Activated CD4-positive, alpha-beta T cell treated with anti-CD3 and anti-CD28 coated beads, Interleukin-2, Interleukin-4, amounts not matched to agents 100 ng/mL and 50 ng/mL, durations not matched to agents 16 hours and 8 hours (primary cell): ENCODE results near the gene SH2D3C.

Experiments
- DNase-seq: peaks from one replicate; pipeline ENCODE4 v3.0.0-alpha.2; 2020; ENCODE audit warnings: low spot score

Gene SH2D3C

DNA sequence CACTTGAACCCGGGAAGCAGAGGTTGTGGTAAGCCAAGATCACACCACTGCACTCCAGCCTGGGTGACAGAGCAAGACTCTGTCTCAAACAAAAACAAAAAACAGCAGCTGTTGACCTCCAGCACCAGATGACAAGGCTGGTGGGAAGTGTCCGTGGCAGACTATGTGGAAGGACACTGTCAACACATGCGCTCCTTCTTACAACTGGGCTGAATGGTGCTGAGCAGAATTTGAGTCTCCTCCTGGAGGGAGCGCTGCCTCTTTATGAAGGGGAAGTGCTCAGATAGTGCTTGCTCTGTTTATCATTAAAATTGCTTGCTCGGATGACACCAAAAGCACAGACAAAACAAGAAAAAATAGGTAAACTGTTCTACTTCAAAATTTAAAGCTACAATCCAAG is 80.9 kb downstream of the SH2D3C start:
- no peak for DNase-seq

DNA sequence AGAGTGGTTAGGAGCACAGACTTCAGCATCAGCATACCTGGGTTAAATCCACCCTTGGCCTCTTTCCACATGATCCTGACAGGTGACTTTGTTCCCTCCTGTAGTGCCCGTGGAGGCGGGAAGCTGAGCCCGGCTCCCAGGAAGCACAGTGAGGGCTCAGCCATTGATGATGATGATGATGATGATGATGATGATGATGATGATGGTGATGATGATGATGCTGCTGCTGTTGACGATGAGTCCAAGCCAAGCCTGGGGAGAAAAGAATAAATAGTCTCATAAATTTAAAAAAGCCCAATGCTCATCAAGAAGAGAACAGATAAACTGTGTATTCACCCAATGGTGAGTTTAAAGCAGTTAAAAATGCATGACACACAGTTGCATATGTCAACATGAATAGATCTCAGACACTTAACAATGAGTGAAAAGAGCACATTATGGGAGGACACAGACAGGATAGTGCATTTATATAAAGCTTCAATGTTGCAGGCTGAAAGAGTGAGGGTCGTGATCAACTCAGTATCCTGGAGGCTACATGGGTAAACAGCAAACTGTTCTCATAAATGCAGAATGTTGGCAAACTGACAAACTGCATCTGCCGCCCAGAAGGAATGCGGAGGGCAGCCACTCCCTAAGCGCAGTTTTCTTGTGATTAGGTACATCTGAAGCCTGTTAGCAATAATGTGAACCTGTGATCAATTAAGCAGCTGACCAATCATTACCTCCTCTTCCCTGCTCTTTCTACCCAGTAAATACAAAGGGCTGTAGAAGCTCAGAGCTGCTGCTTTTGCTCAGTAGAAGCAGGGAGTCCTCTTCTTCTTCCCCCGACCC is 83.4 kb downstream of the SH2D3C start:
- no peak for DNase-seq

DNA sequence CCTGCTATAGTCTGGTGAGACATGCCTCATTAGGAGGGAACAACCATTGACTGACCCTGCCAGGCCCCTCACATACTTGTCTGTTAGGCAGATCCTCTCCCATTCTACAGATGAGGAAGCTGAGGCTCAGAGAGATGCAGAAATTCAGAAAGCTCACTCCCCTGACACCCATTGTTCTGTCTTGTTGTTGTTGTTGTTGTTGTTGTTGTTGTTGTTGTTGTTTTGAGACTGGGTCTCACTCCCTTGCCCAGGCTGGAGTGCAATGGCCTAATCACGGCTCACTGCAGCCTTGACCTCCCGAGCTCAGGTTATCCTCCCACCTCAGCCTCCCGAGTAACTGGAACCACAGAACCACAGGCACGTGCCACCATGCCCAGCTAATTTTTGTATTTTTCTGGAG is 84.8 kb downstream of the SH2D3C start:
- DNase-seq = no peak

DNA sequence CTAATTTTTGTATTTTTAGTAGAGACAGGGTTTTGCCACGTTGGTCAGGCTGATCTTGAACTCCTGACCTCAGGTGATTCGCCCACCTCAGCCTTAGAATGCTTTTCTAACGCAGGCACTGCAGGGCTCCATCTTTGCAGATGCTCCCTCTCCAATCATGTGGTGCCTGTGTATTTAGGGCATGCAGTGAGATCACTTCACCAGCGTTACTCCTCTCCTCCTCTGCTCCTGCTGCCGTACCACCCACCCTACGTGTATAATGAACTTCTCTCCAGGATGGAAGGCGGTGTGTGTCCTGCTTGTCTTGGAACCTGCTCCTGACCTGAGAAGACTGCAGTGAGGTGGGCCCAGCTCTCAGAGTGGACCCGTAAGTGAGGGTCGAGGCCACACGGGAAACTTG is 85.3 kb downstream of the SH2D3C start:
- DNase-seq = no peak

DNA sequence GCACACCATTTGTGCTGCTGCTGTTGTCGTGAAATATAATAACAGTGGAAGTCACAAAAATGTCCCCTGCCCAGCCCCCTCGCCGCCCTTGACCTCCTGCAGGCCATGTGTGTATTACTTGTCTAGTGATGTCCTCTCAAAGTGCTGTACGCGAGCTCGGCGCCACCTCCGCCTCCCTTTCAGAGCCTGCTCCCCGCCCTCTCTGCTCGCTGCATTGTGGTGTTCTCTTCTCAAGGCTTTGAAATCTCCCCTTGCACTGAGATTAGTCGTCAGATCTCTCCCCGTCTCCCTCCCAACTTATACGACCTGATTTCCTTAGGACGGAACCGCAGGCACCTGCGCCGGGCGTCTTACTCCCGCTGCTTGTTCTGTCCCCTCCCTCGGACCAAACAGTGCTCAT is 86.4 kb downstream of the SH2D3C start:
- DNase-seq = no peak

DNA sequence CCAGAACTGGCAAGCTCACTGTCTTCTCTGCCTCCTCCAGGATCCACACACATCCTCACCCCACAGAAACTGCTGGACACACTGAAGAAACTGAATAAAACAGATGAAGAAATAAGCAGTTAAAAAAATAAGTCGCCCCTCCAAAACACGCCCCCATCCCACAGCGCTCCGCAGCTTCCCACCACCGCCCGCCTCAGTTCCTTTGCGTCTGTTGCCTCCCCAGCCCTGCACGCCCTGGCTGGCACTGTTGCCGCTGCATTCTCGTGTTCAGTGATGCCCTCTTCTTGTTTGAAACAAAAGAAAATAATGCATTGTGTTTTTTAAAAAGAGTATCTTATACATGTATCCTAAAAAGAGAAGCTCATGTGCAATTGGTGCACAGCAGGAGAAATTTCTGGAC is 87.7 kb downstream of the SH2D3C start:
- no peak for DNase-seq

DNA sequence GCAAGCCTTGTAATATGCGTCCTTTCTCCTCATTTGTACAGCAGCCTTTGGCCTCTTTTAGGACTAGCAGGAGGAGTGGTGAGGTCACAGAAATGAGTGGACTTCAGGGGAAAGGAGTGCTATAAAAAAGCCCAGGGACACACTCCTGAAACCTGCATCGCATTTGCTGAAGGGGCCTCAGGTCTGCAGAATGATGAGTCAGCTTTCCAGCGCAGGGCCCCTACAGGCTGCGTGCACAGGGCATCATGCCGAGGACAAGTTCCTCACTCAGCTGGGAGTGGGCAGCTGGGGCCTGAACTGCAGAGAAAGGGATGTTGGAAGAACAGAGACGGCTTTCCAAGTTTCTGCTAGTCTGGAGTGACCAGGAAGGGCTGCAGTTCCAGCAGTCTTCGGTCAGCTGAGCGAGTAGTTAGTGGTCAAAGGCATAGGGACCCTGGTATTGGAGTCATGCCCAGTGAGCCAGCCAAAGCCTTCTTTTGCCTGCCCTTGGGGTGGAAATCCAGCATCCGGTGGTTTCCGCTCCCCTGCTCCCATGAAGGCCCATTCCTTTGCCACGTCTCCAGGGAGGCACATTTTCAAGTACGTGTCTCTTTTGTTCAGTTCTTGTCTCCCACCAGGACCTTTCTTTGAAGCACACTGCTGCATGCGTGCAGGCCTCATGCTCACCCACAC is 89.0 kb downstream of the SH2D3C start:
- no peak for DNase-seq
